NCI-H1417 (cell line): ENCODE measurements around the gene GNB5.

ENCODE experiments used
- DNase-seq, 3 experiments: peaks; one replicate each; lab custom pipeline; 2025; lab: John Stamatoyannopoulos, UW

Gene GNB5

GRCh38 chr15:52165494-52166131, 25.6 kb downstream of the GNB5 start:
- DNase-seq: peak in 2 of 3 experiments; percentile 1 to 21

GRCh38 chr15:52164631-52165265, 26.4 kb downstream of the GNB5 start:
- no peak for DNase-seq

- no peak for DNase-seq
Measured at GRCh38 chr15:52163321-52164190, 27.6 kb downstream of the GNB5 start.

- no peak for DNase-seq
Measured at GRCh38 chr15:52162876-52163275, 28.3 kb downstream of the GNB5 start.

GRCh38 chr15:52162260-52162659, 28.9 kb downstream of the GNB5 start:
- no peak for DNase-seq

- no peak for DNase-seq
Measured at GRCh38 chr15:52161406-52161966, 29.7 kb downstream of the GNB5 start.

GRCh38 chr15:52159645-52160044, 31.5 kb downstream of the GNB5 start:
- no peak for DNase-seq

- DNase-seq: no peak
Measured at GRCh38 chr15:52158084-52158765, 33.0 kb downstream of the GNB5 start.

- DNase-seq: no peak
Measured at GRCh38 chr15:52155878-52156277, 35.3 kb downstream of the GNB5 start.

GRCh38 chr15:52154896-52155865, 36.0 kb downstream of the GNB5 start:
- no peak for DNase-seq

- peak in 1 of 3 experiments; percentile 57 for DNase-seq
Measured at GRCh38 chr15:52153900-52154895, 37.0 kb downstream of the GNB5 start.

GRCh38 chr15:52151353-52151752, 39.8 kb downstream of the GNB5 start:
- DNase-seq: no peak

- DNase-seq: no peak
Measured at GRCh38 chr15:52150871-52151270, 40.3 kb downstream of the GNB5 start.

GRCh38 chr15:52150043-52150825, 41.0 kb downstream of the GNB5 start:
- DNase-seq: peak in 2 of 3 experiments; percentile 24 to 48

GRCh38 chr15:52148403-52148802, 42.8 kb downstream of the GNB5 start:
- no peak for DNase-seq

- DNase-seq: no peak
Measured at GRCh38 chr15:52146776-52147175, 44.4 kb downstream of the GNB5 start.

- DNase-seq: no peak
Measured at GRCh38 chr15:52146261-52146660, 44.9 kb downstream of the GNB5 start.

- DNase-seq: no peak
Measured at GRCh38 chr15:52144656-52145178, 46.5 kb downstream of the GNB5 start.
